Progenitor cell of endocrine pancreas (in vitro differentiated cells): ENCODE results near the gene CDH4. TPM values are rescaled to one million over a fixed set of nuclear protein-coding genes. Genes with fewer than 3 reads are reported as not detected.

ENCODE experiments used
- DNase-seq: peaks from one replicate; pipeline ENCODE4 v3.0.0; 2021; ENCODE audit warnings: low spot score; ENCODE audit not compliant: unreplicated experiment
- H3K27ac Mint-ChIP-seq: 2 replicates; pipeline ENCODE4 v1.8.0; 2021; ENCODE audit warnings: mild to moderate bottlenecking, moderate library complexity, mixed read lengths
- H3K27me3 Mint-ChIP-seq: 2 replicates; pipeline ENCODE4 v1.8.0; 2021; ENCODE audit warnings: mixed read lengths
- H3K36me3 Mint-ChIP-seq: 2 replicates; pipeline ENCODE4 v1.8.0; 2022; ENCODE audit warnings: mixed read lengths; ENCODE audit not compliant: insufficient read depth
- H3K4me1 Mint-ChIP-seq: 2 replicates; pipeline ENCODE4 v1.8.0; 2021; ENCODE audit warnings: low read depth, mixed read lengths
- H3K4me3 Mint-ChIP-seq: 2 replicates; pipeline ENCODE4 v1.8.0; 2021; ENCODE audit warnings: low read depth, mild to moderate bottlenecking, moderate library complexity, mixed read lengths
- H3K9me3 Mint-ChIP-seq: 2 replicates; pipeline ENCODE4 v1.8.0; 2021; ENCODE audit warnings: low read depth, mixed read lengths
- CTCF ChIP-seq: fragments of 200-600 bp; sonication (generic); IDR thresholded peaks from one replicate; pipeline ENCODE4 v1.5.0; 2021; ENCODE audit warnings: antibody characterized with exemption, mild to moderate bottlenecking; ENCODE audit not compliant: unreplicated experiment
- total RNA-seq: library from RNA; stranded (reverse); gene quantifications from 2 replicates; pipeline ENCODE4 v1.2.1, GENCODE V29; 2021

Gene CDH4
- total RNA-seq, 1 donor from 2014 or later: 0.43 TPM

- H3K9me3 Mint-ChIP-seq: no peaks in the 10 kb centered on the region
- H3K4me3 Mint-ChIP-seq: no peak overlapping the region
- TF ChIP-seq CTCF: no peak
- H3K36me3 Mint-ChIP-seq: no peaks in the 10 kb centered on the region
- no peak overlapping the region for H3K27ac Mint-ChIP-seq
- H3K4me1 Mint-ChIP-seq: no peaks in the 10 kb centered on the region
- H3K27me3 Mint-ChIP-seq: peaks cover 56% of the 10 kb centered on the region
- no peak for DNase-seq
Measured at GRCh38 chr20:61684583-61685235, 432.6 kb downstream of the CDH4 start.

GRCh38 chr20:61685462-61685861 is 433.4 kb downstream of the CDH4 start:
- Mint-ChIP-seq H3K27me3 (peaks cover 57% of the 10 kb centered on the region), H3K36me3 (no peaks in the 10 kb centered on the region), H3K27ac (no peak overlapping the region), H3K4me1 (no peaks in the 10 kb centered on the region), H3K4me3 (no peak overlapping the region), H3K9me3 (no peaks in the 10 kb centered on the region)
- no peak for TF ChIP-seq CTCF
- no peak for DNase-seq

DNA sequence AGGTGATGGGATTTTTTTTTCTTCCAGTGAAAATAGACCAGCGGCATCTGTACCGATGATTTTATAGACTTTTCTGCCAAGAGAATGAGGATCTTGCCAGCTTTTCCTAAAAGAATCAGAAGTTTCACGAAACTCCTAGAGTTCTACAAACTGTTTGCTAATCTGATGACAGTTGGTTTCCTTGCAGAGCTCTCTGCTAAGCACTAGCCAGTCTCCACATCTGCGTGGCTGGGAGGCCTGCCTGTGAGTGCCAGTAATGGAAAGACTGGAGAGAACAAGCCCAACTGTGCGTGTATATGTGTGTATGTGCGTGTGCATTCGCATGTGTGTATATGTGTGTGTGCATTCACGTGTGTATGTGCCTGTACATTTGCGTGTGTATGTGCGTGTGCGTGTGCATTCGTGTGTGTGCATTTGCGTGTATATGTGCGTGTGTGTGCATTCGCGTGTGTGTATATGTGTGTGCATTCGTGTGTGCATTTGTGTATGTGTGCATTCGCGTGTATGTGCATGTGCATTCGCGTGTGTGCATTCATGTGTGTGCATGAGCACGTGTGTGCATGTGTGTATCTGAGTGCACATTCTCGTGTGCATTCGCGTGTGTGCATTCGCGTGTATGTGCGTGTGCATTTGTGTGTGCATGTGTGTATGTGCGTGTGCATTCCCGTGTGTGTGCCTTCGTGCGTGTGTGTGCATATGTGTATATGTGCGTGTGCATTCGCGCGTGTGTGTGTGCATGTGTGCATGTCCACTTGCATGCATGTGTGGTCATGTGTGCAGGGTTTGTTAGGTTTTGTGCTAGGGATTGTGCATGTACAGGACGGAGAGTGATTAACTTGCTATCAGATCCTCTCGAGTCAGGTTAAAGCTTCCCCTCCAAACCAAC is 434.2 kb downstream of the CDH4 start:
- no peaks in the 10 kb centered on the region for H3K9me3 Mint-ChIP-seq

DNA sequence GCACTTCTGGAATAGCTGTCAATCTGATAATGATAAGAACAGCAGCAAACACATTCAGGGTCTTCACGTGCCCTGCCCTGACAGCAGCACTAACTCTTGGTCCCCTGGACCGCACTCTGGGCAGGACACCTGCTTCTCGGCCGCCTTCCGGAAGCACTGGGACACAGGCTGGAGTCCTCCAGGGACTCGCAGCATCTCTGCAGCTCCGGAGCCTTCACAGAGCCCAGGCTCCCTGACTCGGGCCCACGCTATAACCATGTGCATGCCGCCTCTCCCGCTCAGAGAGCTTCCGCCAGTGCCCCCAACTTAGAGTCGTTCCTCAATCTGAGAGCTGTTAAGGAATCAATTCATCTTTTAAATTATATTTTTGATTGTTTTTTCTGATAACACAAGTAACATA is 436.4 kb downstream of the CDH4 start:
- Mint-ChIP-seq H3K36me3 (no peaks in the 10 kb centered on the region), H3K9me3 (no peaks in the 10 kb centered on the region), H3K4me3 (no peak overlapping the region), H3K27me3 (peaks cover 37% of the 10 kb centered on the region), H3K27ac (no peak overlapping the region), H3K4me1 (no peaks in the 10 kb centered on the region)
- TF ChIP-seq CTCF: no peak
- no peak for DNase-seq

More for the DNA sequence above, 434.2 kb downstream of the CDH4 start:
- H3K27me3 Mint-ChIP-seq: peaks cover 55% of the 10 kb centered on the region
- no peak overlapping the region for H3K4me3 Mint-ChIP-seq
- H3K4me1 Mint-ChIP-seq: no peaks in the 10 kb centered on the region
- H3K36me3 Mint-ChIP-seq: no peaks in the 10 kb centered on the region
- no peak for TF ChIP-seq CTCF
- H3K27ac Mint-ChIP-seq: no peak overlapping the region
- DNase-seq: no peak

DNA sequence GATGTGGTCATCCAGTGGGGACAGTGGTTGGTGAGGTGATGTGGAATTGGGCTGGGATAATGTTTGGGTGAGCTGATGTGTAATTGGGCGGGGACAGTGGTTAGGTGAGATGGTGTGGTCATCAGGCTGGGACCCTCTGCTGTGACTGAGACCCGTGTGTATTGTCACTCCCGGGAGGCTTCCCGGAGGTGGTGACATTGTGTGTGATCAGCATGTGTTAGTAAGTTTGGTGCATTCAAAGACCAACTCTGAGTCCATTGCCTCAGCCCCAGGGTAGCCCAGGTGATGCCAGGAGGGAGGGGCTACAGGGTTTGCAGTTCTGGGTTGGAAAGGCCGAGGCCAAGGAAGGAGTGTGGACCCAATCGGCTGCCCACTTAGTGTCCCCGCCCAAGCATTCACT is 438.1 kb downstream of the CDH4 start:
- H3K9me3 Mint-ChIP-seq: no peaks in the 10 kb centered on the region
- H3K27me3 Mint-ChIP-seq: peaks cover 23% of the 10 kb centered on the region
- H3K36me3 Mint-ChIP-seq: no peaks in the 10 kb centered on the region
- peak overlapping the region; percentile 56 for H3K27ac Mint-ChIP-seq
- no peak overlapping the region for H3K4me3 Mint-ChIP-seq
- TF ChIP-seq CTCF: no peak
- DNase-seq: no peak
- no peaks in the 10 kb centered on the region for H3K4me1 Mint-ChIP-seq
